ENCODE measurements around the gene UBE2R2. TPM values are rescaled to one million over a fixed set of nuclear protein-coding genes. Genes with fewer than 3 reads are reported as not detected.
"Not testable (repeated sequence)": the region's sequence is repeated elsewhere in the genome, so short reads cannot be mapped to it uniquely, and the experiment has no call there.

UBE2R2 gene
- polyA plus RNA-seq, 3 donors = 60.6 to 66.6 (median 60.6) TPM

- no peak for DNase-seq
Measured at GRCh38 chr9:33835625-33836260, 18.8 kb downstream of the UBE2R2 start.

GRCh38 chr9:33836261-33836660 is 19.3 kb downstream of the UBE2R2 start:
- not testable (repeated sequence) for DNase-seq

GRCh38 chr9:33837138-33837537 is 20.2 kb downstream of the UBE2R2 start:
- DNase-seq = no peak

- DNase-seq = no peak
Measured at GRCh38 chr9:33840381-33840780, 23.4 kb downstream of the UBE2R2 start.

- DNase-seq = no peak
Measured at GRCh38 chr9:33843312-33843961, 26.5 kb downstream of the UBE2R2 start.

- no peak for DNase-seq
Measured at GRCh38 chr9:33846231-33846630, 29.3 kb downstream of the UBE2R2 start.

GRCh38 chr9:33847894-33848205 is 30.9 kb downstream of the UBE2R2 start:
- not testable (repeated sequence) for DNase-seq

GRCh38 chr9:33850267-33850629 is 33.3 kb downstream of the UBE2R2 start:
- no peak for DNase-seq

- DNase-seq = no peak
Measured at GRCh38 chr9:33850677-33851076, 33.7 kb downstream of the UBE2R2 start.

- no peak for DNase-seq
Measured at GRCh38 chr9:33851301-33851700, 34.3 kb downstream of the UBE2R2 start.

- DNase-seq = peak; percentile 48
Measured at GRCh38 chr9:33852216-33852826, 35.4 kb downstream of the UBE2R2 start.

- no peak for DNase-seq
Measured at GRCh38 chr9:33856247-33856646, 39.3 kb downstream of the UBE2R2 start.

GRCh38 chr9:33858423-33858822 is 41.5 kb downstream of the UBE2R2 start:
- DNase-seq = no peak

GRCh38 chr9:33860200-33860871 is 43.4 kb downstream of the UBE2R2 start:
- DNase-seq = no peak

GRCh38 chr9:33861917-33862453 is 45.0 kb downstream of the UBE2R2 start:
- DNase-seq = no peak

GRCh38 chr9:33863027-33863426 is 46.1 kb downstream of the UBE2R2 start:
- not testable (repeated sequence) for DNase-seq

- DNase-seq = no peak
Measured at GRCh38 chr9:33867747-33868439, 50.9 kb downstream of the UBE2R2 start.

- no peak for DNase-seq
Measured at GRCh38 chr9:33868440-33868973, 51.5 kb downstream of the UBE2R2 start.

- not testable (repeated sequence) for DNase-seq
Measured at GRCh38 chr9:33869243-33869642, 52.3 kb downstream of the UBE2R2 start.

- no peak for DNase-seq
Measured at GRCh38 chr9:33877727-33878489, 60.9 kb downstream of the UBE2R2 start.
